GM12878 (cell line): ENCODE measurements around the gene FANCC.

ENCODE experiments used
- CBX5 ChIP-seq: sonication (generic); IDR thresholded peaks from 2 replicates; pipeline ENCODE4 v1.6.1; 2016; ENCODE audit warnings: low read depth, moderate library complexity, mild to moderate bottlenecking, inconsistent platforms
- CEBPZ ChIP-seq: fragments of 150-350 bp; IDR thresholded peaks from 2 replicates; pipeline ENCODE4 v1.6.1; 2016; ENCODE audit warnings: low read depth, low read length
- E4F1 ChIP-seq: fragments of 450-650 bp; IDR thresholded peaks from 2 replicates; pipeline ENCODE4 v1.6.1; 2018; ENCODE audit warnings: borderline replicate concordance, mild to moderate bottlenecking; ENCODE audit not compliant: partially characterized antibody
- IKZF2 ChIP-seq, 2 experiments: fragments of 450-650 bp; IDR thresholded peaks; 2 replicates each; pipeline ENCODE4 v1.6.1; 2017; ENCODE audit warnings: mild to moderate bottlenecking in 2 of 2, moderate library complexity in 2 of 2
- NFIC ChIP-seq: IDR thresholded peaks from 2 replicates; pipeline ENCODE4 v1.6.1; 2012; ENCODE audit warnings: low read depth, mild to moderate bottlenecking, inconsistent platforms, low read length, moderate library complexity
- PRDM15 ChIP-seq: fragments of 450-650 bp; formaldehyde crosslinking; IDR thresholded peaks from 2 replicates; pipeline ENCODE4 v1.4.0; 2020; ENCODE audit warnings: mild to moderate bottlenecking, moderate library complexity
- REST ChIP-seq: IDR thresholded peaks from 2 replicates; pipeline ENCODE4 v1.6.1; 2012; ENCODE audit warnings: mild to moderate bottlenecking, low read depth, low read length
- RFX5 ChIP-seq: IDR thresholded peaks from 2 replicates; pipeline ENCODE4 v1.6.1; 2011; ENCODE audit warnings: low read depth, low read length, improper control_type of control experiment

- TF ChIP-seq REST (no peak), NFIC (no peak), IKZF2 (IDR thresholded peaks at IDR 0.05) (no peak), E4F1 (no peak), RFX5 (no peak), PRDM15 (no peak), CEBPZ (no peak), CBX5 (no peak)
Measured at GRCh38 chr9:95104581-95104960, 212.9 kb downstream of the FANCC start.
